Esophagus squamous epithelium (tissue), 5 donors: Measurements from ENCODE around the gene CEP290. TPM values are rescaled to one million over a fixed set of nuclear protein-coding genes. Genes with fewer than 3 reads are reported as not detected.
A peak's percentile ranks its signal among the peaks of the same experiment; 100 is the strongest.

Experiments
- DNase-seq: peaks from one replicate; lab custom pipeline; 2025; lab: John Stamatoyannopoulos, UW
- H3K27ac ChIP-seq, 4 donors: fragments of 200-600 bp; sonication (generic); one replicate each; pipeline ENCODE4 v1.5.1; 2016 to 2019; ENCODE audit warnings: mild to moderate bottlenecking in 1 of 4
- H3K27me3 ChIP-seq, 4 donors: fragments of 200-600 bp; sonication (generic); 1 replicate in 3 of 4; 2 replicates in 1 of 4; pipeline versions ENCODE4 v1.5.1 to v1.6.0; 2017 to 2021; ENCODE audit warnings: antibody characterized with exemption in 1 of 4
- H3K36me3 ChIP-seq, 3 donors: fragments of 200-600 bp; sonication (generic); one replicate each; pipeline ENCODE4 v1.5.1; 2016 to 2019
- H3K4me1 ChIP-seq, 3 donors: fragments of 200-600 bp; sonication (generic); one replicate each; pipeline ENCODE4 v1.5.1; 2017 to 2019
- H3K4me3 ChIP-seq, 4 donors: fragments of 200-600 bp; sonication (generic); 1 replicate in 3 of 4; 2 replicates in 1 of 4; pipeline ENCODE4 v1.5.1; 2016 to 2019; ENCODE audit warnings: mild to moderate bottlenecking in 2 of 4, moderate library complexity in 1 of 4
- H3K9me3 ChIP-seq, 3 donors: fragments of 200-600 bp; sonication (generic); one replicate each; pipeline ENCODE4 v1.5.1; 2016 to 2019
- POLR2A ChIP-seq, 4 donors: fragments of 450-650 bp; IDR thresholded peaks; one replicate each; pipeline ENCODE4 v1.6.1; 2017; ENCODE audit warnings: antibody characterized with exemption in 4 of 4, mild to moderate bottlenecking in 4 of 4, moderate library complexity in 3 of 4
- WGBS, 2 donors: methylation state at CpG; one replicate each; pipeline ENCODE4 v1.1.5; 2018; 5-methylcytosine and 5-hydroxymethylcytosine counted together
- intact Hi-C: fragments of 100-400 bp; cut with DNase I; formaldehyde crosslinking; loops from one replicate; pipeline ENCODE4 v1.15.0; 2022
- total RNA-seq, 4 donors: library from RNA; depleted of rRNA; stranded (reverse); fragments of >200 nt; gene quantifications; one replicate each; pipeline ENCODE4 v1.1.0, GENCODE V29; 2016
- TF ChIP-seq, protein P1 (sequence below), 6 experiments: fragments of 450-650 bp in 4 of 6; fragments of 200-600 bp in 2 of 6; sonication (generic) in 2 of 6; IDR thresholded peaks; one replicate each; pipeline ENCODE4 v1.5.1; 2016 to 2019; ENCODE audit warnings: antibody characterized with exemption in 6 of 6, mild to moderate bottlenecking in 4 of 6, moderate library complexity in 4 of 6
- donor health status: DM: yes; HTN: yes; CAD: no.

CEP290 gene, protein sequence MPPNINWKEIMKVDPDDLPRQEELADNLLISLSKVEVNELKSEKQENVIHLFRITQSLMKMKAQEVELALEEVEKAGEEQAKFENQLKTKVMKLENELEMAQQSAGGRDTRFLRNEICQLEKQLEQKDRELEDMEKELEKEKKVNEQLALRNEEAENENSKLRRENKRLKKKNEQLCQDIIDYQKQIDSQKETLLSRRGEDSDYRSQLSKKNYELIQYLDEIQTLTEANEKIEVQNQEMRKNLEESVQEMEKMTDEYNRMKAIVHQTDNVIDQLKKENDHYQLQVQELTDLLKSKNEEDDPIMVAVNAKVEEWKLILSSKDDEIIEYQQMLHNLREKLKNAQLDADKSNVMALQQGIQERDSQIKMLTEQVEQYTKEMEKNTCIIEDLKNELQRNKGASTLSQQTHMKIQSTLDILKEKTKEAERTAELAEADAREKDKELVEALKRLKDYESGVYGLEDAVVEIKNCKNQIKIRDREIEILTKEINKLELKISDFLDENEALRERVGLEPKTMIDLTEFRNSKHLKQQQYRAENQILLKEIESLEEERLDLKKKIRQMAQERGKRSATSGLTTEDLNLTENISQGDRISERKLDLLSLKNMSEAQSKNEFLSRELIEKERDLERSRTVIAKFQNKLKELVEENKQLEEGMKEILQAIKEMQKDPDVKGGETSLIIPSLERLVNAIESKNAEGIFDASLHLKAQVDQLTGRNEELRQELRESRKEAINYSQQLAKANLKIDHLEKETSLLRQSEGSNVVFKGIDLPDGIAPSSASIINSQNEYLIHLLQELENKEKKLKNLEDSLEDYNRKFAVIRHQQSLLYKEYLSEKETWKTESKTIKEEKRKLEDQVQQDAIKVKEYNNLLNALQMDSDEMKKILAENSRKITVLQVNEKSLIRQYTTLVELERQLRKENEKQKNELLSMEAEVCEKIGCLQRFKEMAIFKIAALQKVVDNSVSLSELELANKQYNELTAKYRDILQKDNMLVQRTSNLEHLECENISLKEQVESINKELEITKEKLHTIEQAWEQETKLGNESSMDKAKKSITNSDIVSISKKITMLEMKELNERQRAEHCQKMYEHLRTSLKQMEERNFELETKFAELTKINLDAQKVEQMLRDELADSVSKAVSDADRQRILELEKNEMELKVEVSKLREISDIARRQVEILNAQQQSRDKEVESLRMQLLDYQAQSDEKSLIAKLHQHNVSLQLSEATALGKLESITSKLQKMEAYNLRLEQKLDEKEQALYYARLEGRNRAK (N-terminal part only)
- total RNA-seq = 10 to 100 TPM in 1 of 4 donors, 1 to 10 TPM in 2, under 1 TPM in 1; 0.72 to 15.8 (median 4.3) TPM

DNA sequence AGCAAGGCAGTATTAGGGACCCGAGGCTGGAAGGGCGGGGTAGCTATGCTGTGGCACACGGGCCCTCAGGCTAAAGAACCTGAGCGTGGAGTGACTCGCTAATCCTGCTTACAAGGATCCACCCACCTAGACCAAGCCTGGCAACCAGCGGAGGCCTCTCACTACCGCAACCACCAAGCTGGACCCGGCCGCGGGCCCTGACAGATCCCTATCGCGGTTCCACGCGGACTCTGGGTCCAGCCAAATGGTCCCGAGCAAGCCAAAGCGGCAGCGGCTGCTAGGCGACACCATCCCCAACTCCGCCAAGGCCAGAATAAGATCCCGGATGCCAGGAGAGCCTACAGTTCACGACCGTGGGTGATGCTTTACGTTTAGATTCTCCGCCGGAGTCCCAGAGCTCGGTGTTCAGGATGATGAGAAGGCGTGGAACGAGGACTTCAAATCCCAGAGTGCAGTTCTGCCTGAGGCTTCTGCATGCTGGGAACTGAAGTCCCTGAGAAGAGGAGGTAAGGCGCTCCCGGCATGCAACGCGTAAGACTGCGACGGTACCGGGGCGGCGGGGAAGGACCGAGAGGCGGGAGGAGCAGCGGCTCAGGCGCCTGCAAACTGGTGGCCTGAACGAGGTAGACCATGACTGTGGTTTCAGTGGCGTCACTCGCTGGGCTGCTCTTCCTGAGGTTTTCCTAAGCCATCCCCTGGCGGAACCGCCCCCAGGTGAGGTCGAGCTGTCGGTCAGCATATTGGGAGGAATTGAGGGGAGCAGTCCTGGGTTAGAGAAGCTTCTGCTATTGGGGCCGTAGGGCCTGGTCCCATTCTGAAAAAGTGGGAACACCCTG is at the start of gene CEP290, which contains the start of gene TMTC3:
CEP290 (minus strand) TSS at position 315 of the 836 bp plus-strand sequence. CDS start 781 bp downstream, outside the sequence.
TMTC3 (plus strand) TSS at position 534 of the 836 bp plus-strand sequence. CDS start 6,009 bp downstream, outside the sequence.
- intact Hi-C loops = loop anchor here (10.0 kb wide), 1 partner anchor 433 kb away; no protein-coding TSS in a partner anchor

DNA sequence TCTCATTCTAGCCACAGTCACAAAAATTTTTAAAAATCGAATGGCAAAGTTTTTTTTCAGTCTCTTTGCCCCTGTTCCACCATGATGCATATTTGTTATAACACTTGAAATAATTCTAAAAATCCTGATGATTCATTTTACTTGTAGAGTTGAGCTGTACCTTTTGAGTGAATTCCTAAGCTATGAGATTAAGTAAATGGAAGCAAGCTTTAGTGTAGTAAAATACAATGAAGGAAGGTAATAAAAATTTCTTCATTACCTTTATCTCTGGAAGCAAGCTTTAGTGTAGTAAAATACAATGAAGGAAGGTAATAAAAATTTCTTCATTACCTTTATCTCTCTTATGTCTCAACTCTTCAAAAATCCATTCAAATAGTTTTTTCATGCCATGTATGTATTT is 46.3 kb upstream of the CEP290 start:
- Histone ChIP-seq H3K4me3 (no peak overlapping the region), H3K9me3 (no peaks in the 10 kb centered on the region), H3K36me3 (peaks cover 0 to 58% (median 4%) of the 10 kb centered on the region in 3 donors), H3K4me1 (no peaks in the 10 kb centered on the region), H3K27me3 (no peaks in the 10 kb centered on the region), H3K27ac (no peak overlapping the region)
- TF ChIP-seq POLR2A (IDR thresholded peaks at IDR 0.05) = no peak
- TF ChIP-seq, protein P1, sequence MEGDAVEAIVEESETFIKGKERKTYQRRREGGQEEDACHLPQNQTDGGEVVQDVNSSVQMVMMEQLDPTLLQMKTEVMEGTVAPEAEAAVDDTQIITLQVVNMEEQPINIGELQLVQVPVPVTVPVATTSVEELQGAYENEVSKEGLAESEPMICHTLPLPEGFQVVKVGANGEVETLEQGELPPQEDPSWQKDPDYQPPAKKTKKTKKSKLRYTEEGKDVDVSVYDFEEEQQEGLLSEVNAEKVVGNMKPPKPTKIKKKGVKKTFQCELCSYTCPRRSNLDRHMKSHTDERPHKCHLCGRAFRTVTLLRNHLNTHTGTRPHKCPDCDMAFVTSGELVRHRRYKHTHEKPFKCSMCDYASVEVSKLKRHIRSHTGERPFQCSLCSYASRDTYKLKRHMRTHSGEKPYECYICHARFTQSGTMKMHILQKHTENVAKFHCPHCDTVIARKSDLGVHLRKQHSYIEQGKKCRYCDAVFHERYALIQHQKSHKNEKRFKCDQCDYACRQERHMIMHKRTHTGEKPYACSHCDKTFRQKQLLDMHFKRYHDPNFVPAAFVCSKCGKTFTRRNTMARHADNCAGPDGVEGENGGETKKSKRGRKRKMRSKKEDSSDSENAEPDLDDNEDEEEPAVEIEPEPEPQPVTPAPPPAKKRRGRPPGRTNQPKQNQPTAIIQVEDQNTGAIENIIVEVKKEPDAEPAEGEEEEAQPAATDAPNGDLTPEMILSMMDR (IDR thresholded peaks at IDR 0.05) = no peak
- intact Hi-C loops = no loop called here
- DNase-seq = no peak
- WGBS, 2 donors = 75 to 82% methylated on average over 1 of the region's 1 CpG

More for the DNA sequence above, at the start of gene CEP290, which contains the start of gene TMTC3:
- WGBS, 2 donors = 0% methylated on average over 7 to 34 of the region's 49 CpGs
- peak in 3 of 4 donors; percentile 74 to 88 (median 77) for TF ChIP-seq POLR2A (IDR thresholded peaks at IDR 0.05)
- TF ChIP-seq, protein P1 (IDR thresholded peaks at IDR 0.05) = peak in 1 of 6 experiments; percentile 30
- Histone ChIP-seq H3K36me3 (peaks cover 0 to 1% (median 0%) of the 10 kb centered on the region in 3 donors), H3K27ac (peak within 1 kb of the TSS; percentile 87 to 91 (median 90)), H3K4me3 (peak within 1 kb of the TSS; percentile 75 to 87 (median 80)), H3K4me1 (peaks cover 7 to 48% (median 14%) of the 10 kb centered on the region in 3 donors), H3K27me3 (no peaks in the 10 kb centered on the region), H3K9me3 (no peaks in the 10 kb centered on the region)
- DNase-seq = peak; percentile 90

DNA sequence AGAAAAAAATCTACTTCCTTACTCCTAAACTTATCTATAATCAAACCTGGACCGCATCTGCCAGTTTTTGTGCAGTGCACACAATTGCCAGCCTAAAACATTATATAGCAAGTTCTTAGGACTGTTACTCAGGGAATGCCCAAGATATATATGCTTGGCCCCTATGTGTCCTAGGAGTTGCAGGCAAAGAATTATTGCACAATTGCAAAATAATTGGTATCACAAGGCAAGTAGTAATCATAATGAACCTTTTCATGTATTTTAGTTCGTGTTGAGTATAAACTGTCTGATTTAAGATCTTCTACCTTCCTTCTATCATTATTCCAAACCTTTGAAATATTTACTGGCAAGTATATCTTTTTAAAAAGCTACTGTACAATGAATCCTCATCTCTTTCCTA is 45.7 kb upstream of the CEP290 start:
- TF ChIP-seq, protein P1 (IDR thresholded peaks at IDR 0.05) = no peak
- TF ChIP-seq POLR2A (IDR thresholded peaks at IDR 0.05) = no peak
- no peak for DNase-seq
- intact Hi-C loops = no loop called here
- Histone ChIP-seq H3K36me3 (peaks cover 0 to 58% (median 4%) of the 10 kb centered on the region in 3 donors), H3K4me1 (no peaks in the 10 kb centered on the region), H3K4me3 (no peak overlapping the region), H3K27me3 (no peaks in the 10 kb centered on the region), H3K9me3 (no peaks in the 10 kb centered on the region), H3K27ac (no peak overlapping the region)
- WGBS, 2 donors = 90 to 97% methylated on average over 2 of the region's 2 CpGs

DNA sequence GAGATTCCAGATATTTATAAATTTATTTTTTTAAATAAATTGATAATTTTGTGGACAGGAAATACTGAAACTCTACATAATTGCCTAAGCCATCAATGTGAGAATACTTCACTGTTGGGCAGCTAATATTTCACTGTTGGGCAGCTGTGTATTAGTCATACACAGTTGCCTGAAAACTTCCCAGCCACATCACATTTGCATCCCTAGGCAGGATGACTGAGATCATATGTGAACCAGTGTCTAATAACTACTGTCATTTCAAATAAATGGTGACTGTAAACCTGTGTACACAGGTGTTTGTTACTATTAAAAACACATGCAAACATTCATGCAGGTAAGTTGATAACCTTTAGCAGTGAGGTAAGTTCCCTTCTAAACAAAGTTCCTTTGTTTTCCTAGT is 44.1 kb upstream of the CEP290 start:
- H3K9me3 ChIP-seq = no peaks in the 10 kb centered on the region
- DNase-seq = no peak
- H3K27me3 ChIP-seq = no peaks in the 10 kb centered on the region
- no peaks in the 10 kb centered on the region for H3K4me1 ChIP-seq
- H3K4me3 ChIP-seq = no peak overlapping the region
- peaks cover 0 to 61% (median 4%) of the 10 kb centered on the region in 3 donors for H3K36me3 ChIP-seq
- intact Hi-C loops = no loop called here
- no peak overlapping the region for H3K27ac ChIP-seq
- TF ChIP-seq, protein P1 (IDR thresholded peaks at IDR 0.05) = no peak
- TF ChIP-seq POLR2A (IDR thresholded peaks at IDR 0.05) = no peak
